ENCODE data around the gene RDH12. TPM values are rescaled to one million over a fixed set of nuclear protein-coding genes. Genes with fewer than 3 reads are reported as not detected.

RDH12 gene
- total and polyA plus RNA-seq, 4 donors = 0.06 to 0.25 (median 0.22) TPM; not detected in 1

DNA sequence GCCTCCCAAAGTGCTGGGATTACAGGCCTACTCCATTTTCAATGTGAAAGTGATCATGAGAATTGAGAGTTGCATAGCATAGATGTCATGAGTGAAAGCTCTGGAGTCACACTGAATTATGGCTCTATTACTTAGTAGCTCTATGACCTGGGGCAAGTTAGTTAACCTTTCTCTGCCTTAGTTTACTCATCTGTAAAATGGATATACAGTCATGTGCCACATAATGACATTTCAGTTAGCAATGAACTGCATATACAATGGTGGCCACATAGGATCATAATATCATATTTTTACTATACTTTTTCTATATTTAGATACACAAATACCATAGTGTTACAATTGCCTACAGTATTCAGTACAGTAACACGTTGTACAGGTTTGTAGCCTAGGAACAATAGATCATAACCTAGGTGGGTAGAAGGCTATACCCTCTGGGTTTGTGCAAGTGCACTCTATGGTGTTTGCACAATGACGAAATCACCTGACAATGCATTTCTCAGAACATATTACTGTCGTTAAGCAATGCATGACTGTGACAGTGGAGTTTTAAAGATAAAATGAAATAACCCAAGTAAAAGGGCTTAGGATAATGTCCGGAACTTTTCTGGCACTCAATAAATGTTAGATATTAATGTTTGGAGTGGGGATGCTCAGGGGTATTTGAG lies 61.6 kb downstream of the RDH12 start:
- H3K27ac ChIP-seq (ENCODE audit: low read depth in 1 of 2, low read length in 1 of 2) = peak overlapping the region in 1 of 2 donors; percentile 37
- no peak overlapping the region for H3K9ac ChIP-seq (ENCODE audit: insufficient read depth in 1 of 2, low read length in 2 of 2)

DNA sequence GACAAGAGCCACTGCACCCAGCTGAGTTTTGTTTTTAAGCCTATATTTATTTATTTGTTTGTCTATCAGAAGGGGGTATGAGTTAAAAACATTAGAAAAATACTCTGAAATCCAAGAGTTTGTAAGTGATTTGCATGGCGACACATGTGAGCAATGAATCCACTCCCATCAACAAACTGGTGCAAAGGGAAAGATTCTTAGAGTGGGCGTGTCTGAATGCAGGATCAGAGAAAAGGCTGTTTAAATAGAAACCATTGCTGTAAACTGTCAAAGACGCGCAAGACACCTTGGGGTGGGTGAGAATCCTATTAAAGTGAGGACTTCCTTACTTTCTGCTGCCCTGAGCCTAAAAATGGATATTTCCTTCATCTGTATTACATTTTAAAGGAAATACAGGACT lies 62.8 kb downstream of the RDH12 start:
- TF ChIP-seq, protein P1, sequence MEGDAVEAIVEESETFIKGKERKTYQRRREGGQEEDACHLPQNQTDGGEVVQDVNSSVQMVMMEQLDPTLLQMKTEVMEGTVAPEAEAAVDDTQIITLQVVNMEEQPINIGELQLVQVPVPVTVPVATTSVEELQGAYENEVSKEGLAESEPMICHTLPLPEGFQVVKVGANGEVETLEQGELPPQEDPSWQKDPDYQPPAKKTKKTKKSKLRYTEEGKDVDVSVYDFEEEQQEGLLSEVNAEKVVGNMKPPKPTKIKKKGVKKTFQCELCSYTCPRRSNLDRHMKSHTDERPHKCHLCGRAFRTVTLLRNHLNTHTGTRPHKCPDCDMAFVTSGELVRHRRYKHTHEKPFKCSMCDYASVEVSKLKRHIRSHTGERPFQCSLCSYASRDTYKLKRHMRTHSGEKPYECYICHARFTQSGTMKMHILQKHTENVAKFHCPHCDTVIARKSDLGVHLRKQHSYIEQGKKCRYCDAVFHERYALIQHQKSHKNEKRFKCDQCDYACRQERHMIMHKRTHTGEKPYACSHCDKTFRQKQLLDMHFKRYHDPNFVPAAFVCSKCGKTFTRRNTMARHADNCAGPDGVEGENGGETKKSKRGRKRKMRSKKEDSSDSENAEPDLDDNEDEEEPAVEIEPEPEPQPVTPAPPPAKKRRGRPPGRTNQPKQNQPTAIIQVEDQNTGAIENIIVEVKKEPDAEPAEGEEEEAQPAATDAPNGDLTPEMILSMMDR (IDR thresholded peaks at IDR 0.05; ENCODE audit: control extremely low read depth, extremely low read depth) = no peak
- 91 to 93% methylated on average over 4 of the region's 4 CpGs for WGBS, 2 donors
- no peaks in the 10 kb centered on the region for H3K27me3 ChIP-seq (ENCODE audit: control insufficient read depth in 3 of 3, insufficient read depth in 3 of 3, low read length in 2 of 3)
- H3K36me3 ChIP-seq (ENCODE audit: control insufficient read depth in 4 of 4, insufficient read depth in 4 of 4, low read length in 4 of 4) = peaks cover 28 to 57% (median 47%) of the 10 kb centered on the region in 4 donors
- DNase-seq (no peak), ATAC-seq (ENCODE audit: insufficient read depth, low FRiP score) (no peak)
- no peak overlapping the region for H3K27ac ChIP-seq (ENCODE audit: low read depth in 1 of 2, low read length in 1 of 2)
- H3K4me1 ChIP-seq (ENCODE audit: control insufficient read depth in 5 of 5, insufficient read depth in 5 of 5, low read length in 5 of 5) = no peaks in the 10 kb centered on the region
- no peak overlapping the region for H3K4me3 ChIP-seq
- no peaks in the 10 kb centered on the region for H3K9me3 ChIP-seq (ENCODE audit: control insufficient read depth in 4 of 4, insufficient read depth in 3 of 4, low read length in 3 of 4)
- no peak overlapping the region for H3K9ac ChIP-seq (ENCODE audit: insufficient read depth in 1 of 2, low read length in 2 of 2)

More for the DNA sequence above, 61.6 kb downstream of the RDH12 start:
- no peaks in the 10 kb centered on the region for H3K4me1 ChIP-seq (ENCODE audit: control insufficient read depth in 5 of 5, insufficient read depth in 5 of 5, low read length in 5 of 5)
- ATAC-seq (ENCODE audit: insufficient read depth, low FRiP score) (no peak), DNase-seq (peak in 2 of 3 donors; percentile 5 to 18)
- H3K27me3 ChIP-seq (ENCODE audit: control insufficient read depth in 3 of 3, insufficient read depth in 3 of 3, low read length in 2 of 3) = no peaks in the 10 kb centered on the region
- TF ChIP-seq, protein P1 (IDR thresholded peaks at IDR 0.05; ENCODE audit: control extremely low read depth, extremely low read depth) = no peak
- H3K9me3 ChIP-seq (ENCODE audit: control insufficient read depth in 4 of 4, insufficient read depth in 3 of 4, low read length in 3 of 4) = no peaks in the 10 kb centered on the region
- H3K36me3 ChIP-seq (ENCODE audit: control insufficient read depth in 4 of 4, insufficient read depth in 4 of 4, low read length in 4 of 4) = peaks cover 23 to 53% (median 40%) of the 10 kb centered on the region in 4 donors
- 59 to 62% methylated on average over 4 of the region's 4 CpGs for WGBS, 2 donors
- H3K4me3 ChIP-seq = no peak overlapping the region

DNA sequence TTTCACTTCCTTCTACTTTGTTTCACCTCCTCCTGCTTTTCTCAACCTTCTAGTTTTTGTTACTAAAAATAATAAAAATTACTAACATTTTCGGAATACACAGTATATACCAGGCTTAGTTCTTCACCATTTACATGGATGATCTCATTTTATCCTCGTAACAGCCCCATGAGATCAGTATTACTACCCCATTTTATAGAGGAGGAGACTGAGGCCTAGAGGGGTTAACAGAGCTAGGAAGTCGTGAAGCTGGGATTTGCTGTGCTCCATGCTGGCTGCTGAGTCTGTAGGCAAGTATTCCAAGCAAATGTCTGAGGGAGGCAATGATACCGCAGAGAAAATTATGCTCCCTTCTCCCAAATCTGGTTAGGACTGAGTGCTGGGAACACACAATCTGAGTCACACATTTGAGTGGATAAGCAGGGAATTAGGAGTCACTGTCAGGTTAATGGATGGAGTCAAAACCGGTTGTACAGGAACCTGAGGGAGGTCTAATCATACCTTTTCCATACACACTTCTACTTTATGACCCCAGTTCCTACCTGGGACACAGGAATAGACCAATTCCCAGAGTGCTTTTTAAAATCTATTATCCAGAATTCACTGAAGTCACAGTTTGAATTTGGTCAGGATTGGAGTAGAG lies 63.6 kb downstream of the RDH12 start:
- no peaks in the 10 kb centered on the region for H3K9me3 ChIP-seq (ENCODE audit: control insufficient read depth in 4 of 4, insufficient read depth in 3 of 4, low read length in 3 of 4)
- DNase-seq = peak in 1 of 3 donors; percentile 7
- H3K27me3 ChIP-seq (ENCODE audit: control insufficient read depth in 3 of 3, insufficient read depth in 3 of 3, low read length in 2 of 3) = no peaks in the 10 kb centered on the region
- no peak overlapping the region for H3K4me3 ChIP-seq
- peaks cover 25 to 56% (median 44%) of the 10 kb centered on the region in 4 donors for H3K36me3 ChIP-seq (ENCODE audit: control insufficient read depth in 4 of 4, insufficient read depth in 4 of 4, low read length in 4 of 4)
- no peak overlapping the region for H3K27ac ChIP-seq (ENCODE audit: low read depth in 1 of 2, low read length in 1 of 2)
- TF ChIP-seq, protein P1 (IDR thresholded peaks at IDR 0.05; ENCODE audit: control extremely low read depth, extremely low read depth) = no peak
- no peaks in the 10 kb centered on the region for H3K4me1 ChIP-seq (ENCODE audit: control insufficient read depth in 5 of 5, insufficient read depth in 5 of 5, low read length in 5 of 5)
- no peak overlapping the region for H3K9ac ChIP-seq (ENCODE audit: insufficient read depth in 1 of 2, low read length in 2 of 2)
- 84 to 92% methylated on average over 5 of the region's 5 CpGs for WGBS, 2 donors
- no peak for ATAC-seq (ENCODE audit: insufficient read depth, low FRiP score)

Data from lung (tissue), 12 donors.